ENCODE results near the gene NPR1.
"Not testable (repeated sequence)": the region's sequence is repeated elsewhere in the genome, so short reads cannot be mapped to it uniquely, and the experiment has no call there.

Gene NPR1

DNA sequence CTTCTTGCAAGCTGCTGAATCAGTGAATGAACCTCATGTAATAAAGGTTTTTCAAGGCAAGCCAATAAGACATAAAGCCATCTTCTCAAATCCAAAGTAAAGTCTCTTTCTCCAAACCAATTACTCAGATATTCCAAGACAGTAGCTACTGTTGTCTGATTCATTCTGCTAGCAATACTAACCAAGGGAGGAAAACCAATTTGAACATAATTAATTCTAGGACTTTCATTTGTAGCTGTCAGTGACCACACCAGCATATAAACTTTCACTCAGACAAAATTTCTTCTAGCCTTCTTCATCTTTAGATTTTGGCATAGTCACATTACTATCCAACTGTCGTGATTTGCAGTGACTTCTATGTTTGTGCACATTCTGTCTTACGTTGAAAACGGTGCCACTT lies 38.8 kb downstream of the NPR1 start:
- H3K4me1 ChIP-seq (ENCODE audit: control insufficient read depth, insufficient read depth, low read length) = no peaks in the 10 kb centered on the region
- POLR2A ChIA-PET = no interaction called here
- H3K4me3 ChIP-seq (ENCODE audit: low read depth, low read length) = no peak overlapping the region
- no peak for TF ChIP-seq ZNF777 (tag by site-specific recombination; IDR thresholded peaks at IDR 0.05; ENCODE audit: borderline replicate concordance)
- TF ChIP-seq ZNF558 (tag by site-specific recombination; IDR thresholded peaks at IDR 0.05) = no peak
- TF ChIP-seq, protein P1, sequence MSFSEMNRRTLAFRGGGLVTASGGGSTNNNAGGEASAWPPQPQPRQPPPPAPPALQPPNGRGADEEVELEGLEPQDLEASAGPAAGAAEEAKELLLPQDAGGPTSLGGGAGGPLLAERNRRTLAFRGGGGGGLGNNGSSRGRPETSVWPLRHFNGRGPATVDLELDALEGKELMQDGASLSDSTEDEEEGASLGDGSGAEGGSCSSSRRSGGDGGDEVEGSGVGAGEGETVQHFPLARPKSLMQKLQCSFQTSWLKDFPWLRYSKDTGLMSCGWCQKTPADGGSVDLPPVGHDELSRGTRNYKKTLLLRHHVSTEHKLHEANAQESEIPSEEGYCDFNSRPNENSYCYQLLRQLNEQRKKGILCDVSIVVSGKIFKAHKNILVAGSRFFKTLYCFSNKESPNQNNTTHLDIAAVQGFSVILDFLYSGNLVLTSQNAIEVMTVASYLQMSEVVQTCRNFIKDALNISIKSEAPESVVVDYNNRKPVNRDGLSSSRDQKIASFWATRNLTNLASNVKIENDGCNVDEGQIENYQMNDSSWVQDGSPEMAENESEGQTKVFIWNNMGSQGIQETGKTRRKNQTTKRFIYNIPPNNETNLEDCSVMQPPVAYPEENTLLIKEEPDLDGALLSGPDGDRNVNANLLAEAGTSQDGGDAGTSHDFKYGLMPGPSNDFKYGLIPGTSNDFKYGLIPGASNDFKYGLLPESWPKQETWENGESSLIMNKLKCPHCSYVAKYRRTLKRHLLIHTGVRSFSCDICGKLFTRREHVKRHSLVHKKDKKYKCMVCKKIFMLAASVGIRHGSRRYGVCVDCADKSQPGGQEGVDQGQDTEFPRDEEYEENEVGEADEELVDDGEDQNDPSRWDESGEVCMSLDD (tag by site-specific recombination; IDR thresholded peaks at IDR 0.05) = no peak
- TF ChIP-seq PRDM1 (tag by site-specific recombination; IDR thresholded peaks at IDR 0.05) = peak; percentile 58; the same call in 1 of the 2 replicates
- H3K9me3 ChIP-seq (ENCODE audit: control insufficient read depth, insufficient read depth, low read depth, low read length) = no peaks in the 10 kb centered on the region
- H3K27ac ChIP-seq (ENCODE audit: extremely low read depth, low read depth, low read length) = no peak overlapping the region
- CTCF ChIA-PET = no interaction called here
- no peaks in the 10 kb centered on the region for H3K36me3 ChIP-seq (ENCODE audit: control insufficient read depth in 2 of 2, insufficient read depth in 1 of 2, low read length in 2 of 2)

- Histone ChIP-seq H3K4me3 (ENCODE audit: low read depth, low read length) (no peak overlapping the region), H3K27ac (ENCODE audit: extremely low read depth, low read depth, low read length) (no peak overlapping the region), H3K9me3 (ENCODE audit: control insufficient read depth, insufficient read depth, low read depth, low read length) (no peaks in the 10 kb centered on the region), H3K4me1 (ENCODE audit: control insufficient read depth, insufficient read depth, low read length) (no peaks in the 10 kb centered on the region), H3K36me3 (ENCODE audit: control insufficient read depth in 2 of 2, insufficient read depth in 1 of 2, low read length in 2 of 2) (no peaks in the 10 kb centered on the region)
- ChIA-PET POLR2A (no interaction called here), CTCF (no interaction called here)
- TF ChIP-seq HOXA7 (CRISPR knock-in tag; IDR thresholded peaks at IDR 0.05; ENCODE audit: borderline replicate concordance) (no peak), ZNF121 (tag by site-specific recombination; IDR thresholded peaks at IDR 0.05) (peak; percentile 87)
Observed at GRCh38 chr1:153723687-153724086, 45.2 kb downstream of the NPR1 start.

- CTCF ChIA-PET = interaction anchor here (0.7 kb wide), 1 partner anchor 217 kb away, joined by 3 read pairs; no protein-coding TSS in a partner anchor
- H3K4me3 ChIP-seq (ENCODE audit: low read depth, low read length); H3K36me3 ChIP-seq (ENCODE audit: control insufficient read depth in 2 of 2, insufficient read depth in 1 of 2, low read length in 2 of 2); H3K27ac ChIP-seq (ENCODE audit: extremely low read depth, low read depth, low read length); H3K9me3 ChIP-seq (ENCODE audit: control insufficient read depth, insufficient read depth, low read depth, low read length); H3K4me1 ChIP-seq (ENCODE audit: control insufficient read depth, insufficient read depth, low read length); POLR2A ChIA-PET: not testable (repeated sequence)
- TF ChIP-seq ZNF121 (tag by site-specific recombination; IDR thresholded peaks at IDR 0.05) = peak; percentile 84
Observed at GRCh38 chr1:153724634-153725033, 46.1 kb downstream of the NPR1 start.

- Histone ChIP-seq H3K27ac (ENCODE audit: extremely low read depth, low read depth, low read length) (peak within 1 kb of the TSS; percentile 85), H3K36me3 (ENCODE audit: control insufficient read depth in 2 of 2, insufficient read depth in 1 of 2, low read length in 2 of 2) (peaks cover 0 to 23% of the 10 kb centered on the region in 2 experiments; a peak in 2 of 3 replicates), H3K4me1 (ENCODE audit: control insufficient read depth, insufficient read depth, low read length) (peaks cover 3% of the 10 kb centered on the region; the same call in 1 of the 2 replicates), H3K9me3 (ENCODE audit: control insufficient read depth, insufficient read depth, low read depth, low read length) (no peaks in the 10 kb centered on the region), H3K4me3 (ENCODE audit: low read depth, low read length) (peak within 1 kb of the TSS; percentile 76)
- ChIA-PET CTCF (interaction anchor here (0.7 kb wide), 3 partner anchors 10 to 158 kb away, joined by 3 to 4 read pairs (median 4); no protein-coding TSS in a partner anchor), POLR2A (interaction anchor here (0.6 to 2.0 kb wide), 33 partner anchors 8 to 1228 kb away, joined by 3 to 14 read pairs (median 4); partner anchors contain the start of genes CHTOP, CREB3L4, ILF2 and JTB)
- peak; percentile 59; the same call in 1 of the 2 replicates for TF ChIP-seq ZFHX2 (tag by site-specific recombination; conservative IDR thresholded peaks at IDR 0.05)
- peak; percentile 29; the same call in 1 of the 2 replicates for TF ChIP-seq ZFP69B (tag by site-specific recombination; IDR thresholded peaks at IDR 0.05)
- TF ChIP-seq, protein P2, sequence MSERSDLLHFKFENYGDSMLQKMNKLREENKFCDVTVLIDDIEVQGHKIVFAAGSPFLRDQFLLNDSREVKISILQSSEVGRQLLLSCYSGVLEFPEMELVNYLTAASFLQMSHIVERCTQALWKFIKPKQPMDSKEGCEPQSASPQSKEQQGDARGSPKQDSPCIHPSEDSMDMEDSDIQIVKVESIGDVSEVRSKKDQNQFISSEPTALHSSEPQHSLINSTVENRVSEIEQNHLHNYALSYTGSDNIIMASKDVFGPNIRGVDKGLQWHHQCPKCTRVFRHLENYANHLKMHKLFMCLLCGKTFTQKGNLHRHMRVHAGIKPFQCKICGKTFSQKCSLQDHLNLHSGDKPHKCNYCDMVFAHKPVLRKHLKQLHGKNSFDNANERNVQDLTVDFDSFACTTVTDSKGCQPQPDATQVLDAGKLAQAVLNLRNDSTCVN (tag by site-specific recombination; optimal IDR thresholded peaks at IDR 0.05) = peak; percentile 48
- TF ChIP-seq ZNF580 (tag by site-specific recombination; IDR thresholded peaks at IDR 0.05) = 0 out of 2 replicates have a peak, but pooled peaks have one; percentile 44
- TF ChIP-seq ZNF121 (tag by site-specific recombination; IDR thresholded peaks at IDR 0.05) = no peak
- no peak for TF ChIP-seq ZNF596 (tag by site-specific recombination; IDR thresholded peaks at IDR 0.05)
- no peak for TF ChIP-seq ZNF354C (tag by site-specific recombination; IDR thresholded peaks at IDR 0.05; ENCODE audit: borderline replicate concordance, low read depth)
- TF ChIP-seq KLF8 (tag by site-specific recombination; IDR thresholded peaks at IDR 0.05) = 0 out of 2 replicates have a peak, but pooled peaks have one; percentile 56
- TF ChIP-seq ZXDB (tag by site-specific recombination; IDR thresholded peaks at IDR 0.05) = peak; percentile 56; the same call in 1 of the 2 replicates
- no peak for TF ChIP-seq ZNF16 (tag by site-specific recombination; IDR thresholded peaks at IDR 0.05; ENCODE audit: low read depth)
- TF ChIP-seq ZFP41 (tag by site-specific recombination; IDR thresholded peaks at IDR 0.05; ENCODE audit: borderline replicate concordance) = no peak
- TF ChIP-seq PRDM10 (tag by site-specific recombination; IDR thresholded peaks at IDR 0.05) = 0 out of 2 replicates have a peak, but pooled peaks have one; percentile 26
Observed at GRCh38 chr1:153727463-153728304, 49.2 kb downstream of the NPR1 start, which contains the start of gene INTS3. Gene INTS3 (plus strand): TSS chr1:153728050. CDS start chr1:153728635, 585 bp downstream.

All from HEK293 (cell line).